GM21381 (cell line): Measurements from ENCODE around the gene DNAI4.

Source experiments
- ATAC-seq: cut with Tn5 transposase; IDR thresholded peaks from one replicate; pipeline ENCODE4 v1.9.1; 2021; ENCODE audit warnings: mild to moderate bottlenecking, moderate library complexity; ENCODE audit not compliant: unreplicated experiment

DNAI4 gene

DNA sequence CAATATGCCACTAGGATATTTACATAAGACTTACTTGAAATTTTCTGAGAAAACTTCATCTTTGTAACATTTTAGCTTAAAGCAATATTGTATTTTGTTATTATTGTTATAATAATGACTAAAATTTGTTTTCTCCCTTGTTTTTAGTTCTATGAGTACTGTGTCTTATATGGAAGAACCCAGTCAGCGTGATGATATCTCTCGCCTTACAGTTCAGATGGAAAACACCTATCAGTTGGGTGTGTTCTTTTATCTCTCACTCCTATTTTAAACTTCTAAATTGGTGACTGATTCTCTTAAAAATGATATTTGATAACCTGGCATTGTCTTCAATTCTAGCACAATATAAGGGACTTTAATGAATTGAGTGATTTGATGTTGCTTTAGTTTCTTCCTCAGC lies 154.4 kb downstream of the DNAI4 start:
- ATAC-seq = no peak

DNA sequence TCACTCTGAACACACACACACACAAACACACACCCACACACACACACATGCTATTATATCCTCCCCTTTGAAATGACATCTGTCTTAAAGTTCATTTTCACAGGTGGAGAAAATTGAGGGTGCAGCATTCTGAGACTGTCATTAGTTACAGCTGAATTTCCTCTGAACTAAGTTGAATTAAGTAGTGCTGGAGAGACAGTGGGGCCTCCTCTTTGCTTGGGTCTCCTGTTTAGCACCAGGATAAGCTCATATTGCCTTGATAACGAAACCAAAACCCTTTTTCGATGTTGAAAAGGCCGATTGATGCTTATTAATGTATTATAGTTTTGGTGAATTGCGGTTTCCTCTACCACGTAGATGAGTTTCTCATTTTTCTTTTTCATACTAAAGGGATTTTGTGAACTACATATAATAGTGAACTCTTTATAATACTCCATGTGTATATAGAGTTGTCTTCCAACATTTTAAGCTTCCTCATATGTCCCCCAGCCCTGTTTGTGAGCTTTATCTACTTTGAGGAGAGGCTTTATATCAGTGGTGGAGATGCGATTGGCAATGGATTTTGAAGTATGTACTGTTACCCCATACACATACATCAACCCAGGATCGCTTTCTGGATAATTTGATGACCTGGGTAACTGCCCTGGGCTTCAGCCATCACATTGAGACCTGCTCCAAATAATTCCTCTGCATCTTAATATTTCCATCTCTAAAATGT lies 155.0 kb downstream of the DNAI4 start:
- ATAC-seq = no peak

DNA sequence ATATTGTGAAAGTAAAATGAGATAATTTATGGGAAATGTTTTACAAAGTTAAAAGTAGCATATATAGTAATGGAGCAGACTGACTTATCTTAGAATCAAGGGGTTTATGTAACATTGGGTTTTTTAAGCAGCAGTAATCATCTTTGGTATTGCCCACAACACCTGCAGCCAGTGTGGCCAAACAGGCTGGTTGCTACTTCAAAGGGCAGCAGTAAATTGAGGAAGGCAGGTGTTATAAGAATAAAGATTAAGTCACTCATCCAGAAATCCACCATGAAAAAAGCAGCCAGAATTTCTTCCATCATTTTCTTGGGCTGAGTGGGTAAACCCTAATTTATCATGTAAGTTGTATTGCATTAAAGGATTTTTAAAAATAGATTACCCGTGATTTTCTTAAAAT lies 155.7 kb downstream of the DNAI4 start:
- no peak for ATAC-seq

DNA sequence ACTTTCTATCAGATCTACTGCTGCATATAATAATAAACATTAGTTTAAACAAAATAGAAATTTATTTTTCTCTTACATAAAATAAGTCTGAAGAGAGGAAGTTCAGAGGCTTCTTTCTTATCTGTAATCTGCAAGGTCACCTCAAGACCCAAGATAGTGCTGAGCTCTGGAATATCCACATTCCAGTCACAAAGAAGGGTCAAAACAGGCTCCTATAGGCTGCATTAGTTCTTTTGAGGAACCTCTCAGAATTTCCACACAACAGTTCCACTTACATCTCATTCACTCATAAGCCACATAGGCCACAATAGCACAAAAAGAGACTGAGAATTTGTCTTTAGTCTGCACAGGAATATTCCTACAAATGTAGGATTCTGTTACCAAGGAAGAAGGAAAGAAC lies 157.0 kb downstream of the DNAI4 start:
- ATAC-seq = no peak

DNA sequence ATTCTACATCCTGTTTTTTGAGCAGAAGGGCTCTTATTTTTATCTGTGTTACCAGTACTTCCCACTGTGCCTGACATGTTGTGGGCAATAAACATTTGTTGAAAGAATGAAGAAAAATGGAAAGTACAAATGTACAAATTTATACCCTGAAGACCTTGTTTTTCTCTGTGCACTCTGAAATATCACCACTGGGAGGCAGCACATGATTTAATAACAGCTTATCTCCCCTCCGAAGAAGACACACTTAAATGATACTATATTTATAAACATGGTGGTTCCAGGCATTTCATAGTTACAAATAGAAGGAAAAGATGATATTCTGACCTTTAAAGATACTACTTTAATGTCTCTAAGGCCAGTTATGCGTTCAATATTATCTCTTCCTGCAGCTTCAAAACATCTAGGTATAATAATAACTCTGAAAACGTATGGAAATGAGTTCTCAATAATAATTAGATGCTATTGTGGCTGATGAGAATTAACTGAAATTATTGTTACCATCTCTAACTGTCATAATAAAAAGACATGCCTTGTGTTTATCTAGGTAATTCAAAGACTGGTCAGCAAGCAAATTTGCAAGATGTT lies 159.6 kb downstream of the DNAI4 start:
- no peak for ATAC-seq
